Stimulated activated CD4-positive, alpha-beta T cell treated with anti-CD3 and anti-CD28 coated beads, TNF-alpha, amount 100 ng/mL, for 48 hours (primary cell): ENCODE results near the gene PDCL3.
A peak's percentile ranks its signal among the peaks of the same experiment; 100 is the strongest.

Experiments used
- DNase-seq, 3 donors: peaks; one replicate each; pipeline ENCODE4 v3.0.0-alpha.2; 2020; ENCODE audit warnings: low read depth in 3 of 3

The PDCL3 gene

DNA sequence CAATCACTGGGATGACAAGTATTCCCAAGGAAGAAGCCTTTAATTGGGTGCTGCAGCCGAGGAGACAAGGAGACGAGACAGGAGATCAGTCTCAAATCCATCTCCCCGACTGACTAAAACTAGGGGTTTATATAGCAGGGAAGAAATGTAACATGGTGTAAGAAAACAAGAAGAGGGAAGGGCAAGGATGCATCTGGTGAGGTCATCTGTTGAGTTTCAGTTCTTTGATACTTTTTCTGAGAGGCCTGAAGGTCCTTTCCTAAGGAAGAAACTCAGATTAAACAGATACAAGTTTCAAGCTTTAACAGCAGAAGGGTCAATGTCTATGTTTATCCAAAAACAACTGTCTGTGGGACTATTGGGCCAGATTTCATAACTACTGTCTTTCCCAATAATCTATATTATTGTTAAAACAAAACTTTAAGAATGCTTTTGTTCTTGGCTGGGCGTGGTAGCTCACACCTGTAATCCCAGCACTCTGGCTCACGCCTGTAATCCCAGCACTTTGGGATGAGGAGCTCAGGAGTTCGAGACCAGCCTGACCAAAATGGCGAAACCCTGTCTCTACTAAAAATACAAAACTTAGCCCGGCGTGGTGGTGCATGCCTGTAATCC, 2.5 kb upstream of the PDCL3 start:
- DNase-seq = no peak

DNA sequence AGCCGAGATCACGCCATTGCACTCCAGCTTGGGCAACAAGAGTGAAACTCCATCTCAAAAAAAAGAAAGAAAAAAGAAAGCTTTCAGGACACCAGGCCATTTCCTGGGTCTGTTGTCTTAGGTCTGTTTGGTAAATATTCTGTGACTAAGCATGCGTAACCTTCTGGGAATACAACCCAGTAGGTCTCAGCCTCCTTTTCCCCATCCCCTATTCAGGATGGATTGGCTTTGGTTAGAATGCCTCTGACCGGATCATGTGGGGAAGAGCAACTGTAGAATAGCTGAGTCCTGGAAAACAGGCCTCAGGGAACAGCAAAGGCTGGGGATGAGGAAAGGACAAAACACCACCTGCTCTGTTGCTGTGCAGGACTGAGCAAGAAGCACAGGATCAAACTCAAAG, 1.6 kb upstream of the PDCL3 start:
- no peak for DNase-seq

DNA sequence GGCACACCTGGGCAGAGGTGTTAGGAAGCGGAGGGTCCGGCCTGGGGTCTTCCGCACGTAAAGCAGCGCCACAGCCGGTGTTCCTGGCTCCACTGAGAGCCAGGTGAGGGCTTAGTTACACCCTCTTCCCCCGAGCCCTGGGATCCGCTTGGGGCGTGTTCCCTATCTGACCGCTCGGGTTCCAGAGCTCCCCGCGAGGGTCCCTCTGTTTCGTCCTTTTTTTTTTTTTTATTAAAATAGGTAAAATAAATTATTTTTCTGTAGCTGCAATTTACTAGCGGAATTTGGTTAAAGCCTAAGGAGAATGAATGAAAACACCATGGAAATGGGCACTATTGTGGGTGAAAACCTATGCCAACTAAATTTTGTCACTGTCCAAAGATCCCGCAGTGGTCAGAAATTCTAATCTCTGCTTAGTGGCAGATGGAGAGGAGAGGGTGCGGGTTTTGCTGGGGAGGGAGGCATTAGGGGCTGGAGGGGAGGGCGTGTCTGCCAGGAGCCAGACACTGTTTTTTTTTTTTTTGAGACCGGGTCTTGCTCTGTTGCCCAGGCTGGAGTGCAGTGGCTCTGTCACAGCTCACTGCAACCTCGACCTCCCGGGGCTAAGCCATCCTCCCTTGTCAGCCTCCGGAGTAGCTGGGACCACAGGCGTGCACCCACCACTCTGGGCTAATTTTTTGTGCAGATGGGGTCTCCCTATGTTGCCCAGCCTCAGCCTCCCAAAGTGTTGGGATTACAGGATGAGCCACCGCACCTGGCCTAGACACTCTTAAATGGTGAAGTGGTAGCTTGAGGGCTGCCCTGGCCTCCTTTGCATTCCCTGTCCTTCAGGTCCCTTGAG, 834 bp downstream of the PDCL3 start:
- no peak for DNase-seq

DNA sequence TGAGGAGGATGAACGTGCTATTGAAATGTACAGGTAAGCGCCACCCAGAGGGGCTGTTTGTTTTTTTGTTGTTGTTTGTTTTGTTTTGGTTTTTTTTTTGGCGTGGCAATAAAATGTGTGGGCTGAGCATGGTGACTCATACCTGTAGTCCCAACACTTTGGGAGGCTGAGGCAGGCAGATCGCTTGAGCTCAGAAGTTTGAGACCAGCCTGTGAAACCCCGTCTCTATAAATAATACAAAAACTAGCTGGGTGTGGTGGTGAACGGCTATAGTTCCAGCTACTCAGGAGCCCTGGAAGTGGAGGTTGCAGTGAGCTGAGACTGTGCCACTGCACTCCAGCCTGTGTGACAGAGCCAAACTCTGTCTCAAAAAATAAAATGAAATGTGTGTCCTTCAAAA, 6.2 kb downstream of the PDCL3 start:
- DNase-seq = no peak

DNA sequence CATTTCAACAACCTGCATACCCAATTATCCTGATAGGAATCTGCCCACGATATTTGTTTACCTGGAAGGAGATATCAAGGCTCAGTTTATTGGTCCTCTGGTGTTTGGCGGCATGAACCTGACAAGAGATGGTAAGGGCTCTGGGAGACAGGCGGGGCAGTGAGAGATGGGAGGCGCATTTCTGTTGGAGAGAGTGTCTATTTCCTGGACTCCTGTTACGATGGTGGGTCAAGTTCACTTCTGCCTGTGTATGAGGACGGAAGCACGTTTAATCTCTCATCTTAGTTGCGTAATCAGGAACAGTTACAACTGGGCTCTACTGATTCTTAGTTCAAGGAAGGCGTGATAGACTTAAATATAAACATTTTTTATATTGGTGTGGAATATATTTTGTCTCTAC, 8.9 kb downstream of the PDCL3 start:
- no peak for DNase-seq

DNA sequence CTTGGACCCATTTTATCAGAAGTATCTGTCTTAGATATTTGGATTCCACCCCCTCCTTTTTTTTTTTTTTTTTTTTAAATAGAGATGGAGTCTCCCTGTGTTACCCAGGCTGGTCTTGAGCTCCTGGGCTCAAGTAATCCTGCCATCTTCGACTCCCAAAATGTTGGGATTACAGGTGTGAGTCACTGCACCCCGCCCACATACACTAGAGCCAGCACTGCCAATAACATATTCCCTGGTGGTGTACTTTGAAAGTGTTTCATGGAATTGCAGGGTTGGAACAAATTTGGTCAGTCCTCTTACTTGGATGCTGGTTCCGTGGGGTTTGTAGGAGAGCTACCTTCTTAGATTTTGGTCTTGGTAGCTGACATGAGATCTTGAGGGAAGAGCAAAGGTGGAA, 15.0 kb downstream of the PDCL3 start:
- no peak for DNase-seq

DNA sequence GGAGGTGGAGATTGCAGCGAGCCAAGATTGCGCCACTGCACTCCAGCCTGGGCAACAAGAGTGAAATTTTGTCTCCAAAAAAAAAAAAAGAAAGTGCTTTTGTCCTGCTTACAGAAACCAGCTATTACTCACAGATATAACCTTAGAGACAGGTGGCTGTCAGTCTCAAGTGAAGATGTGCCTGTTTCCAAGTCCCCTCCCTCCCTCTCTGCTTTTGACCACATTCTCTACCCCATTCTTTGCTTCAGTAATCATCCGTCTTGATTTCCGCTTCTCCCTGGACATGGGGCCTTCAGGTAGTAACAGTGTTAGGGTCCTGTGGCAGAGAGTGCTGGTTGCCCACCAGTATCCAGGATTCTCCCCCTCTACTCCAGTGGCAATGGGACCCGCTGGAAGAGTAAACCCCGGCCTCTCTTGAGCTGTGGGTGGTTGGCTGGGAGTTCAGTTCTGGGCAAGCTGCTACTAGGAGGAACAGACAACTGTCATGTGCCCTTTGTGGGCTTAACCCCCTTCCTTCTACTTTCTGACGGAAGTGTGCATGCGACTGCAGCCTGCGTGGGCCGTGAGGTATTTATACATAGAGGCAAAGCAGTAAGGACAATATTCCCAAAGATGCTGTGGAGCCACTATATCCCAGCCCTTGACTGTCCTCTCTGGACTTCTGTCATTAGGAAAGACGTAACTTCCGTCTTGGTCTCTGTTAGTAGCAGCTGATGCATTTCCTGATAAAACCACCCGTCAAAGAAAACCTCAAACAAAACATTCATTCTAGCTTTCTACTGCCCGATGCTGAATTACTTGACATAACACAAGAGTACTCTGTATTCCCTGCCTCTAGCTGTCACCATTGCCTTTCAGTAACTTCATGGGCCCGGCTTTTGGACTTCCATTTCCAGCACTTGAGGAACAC, 17.8 kb downstream of the PDCL3 start:
- DNase-seq = no peak

DNA sequence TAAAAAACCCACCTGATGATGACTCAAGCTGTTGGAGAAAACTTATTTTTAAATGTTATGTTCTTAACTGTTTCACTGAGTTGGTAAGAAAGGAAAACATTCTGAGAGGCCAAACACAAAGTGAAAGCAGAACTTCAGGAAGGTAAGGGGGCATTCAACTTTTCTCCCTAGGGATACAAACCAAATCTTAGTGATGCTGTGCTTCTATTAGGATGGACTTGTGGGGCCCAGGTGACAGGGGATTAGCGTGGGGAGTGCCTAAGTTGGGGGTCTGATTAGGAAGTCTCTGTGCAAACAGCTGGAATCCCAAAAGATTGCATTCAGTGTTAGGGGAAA, 18.5 kb downstream of the PDCL3 start:
- no peak for DNase-seq

DNA sequence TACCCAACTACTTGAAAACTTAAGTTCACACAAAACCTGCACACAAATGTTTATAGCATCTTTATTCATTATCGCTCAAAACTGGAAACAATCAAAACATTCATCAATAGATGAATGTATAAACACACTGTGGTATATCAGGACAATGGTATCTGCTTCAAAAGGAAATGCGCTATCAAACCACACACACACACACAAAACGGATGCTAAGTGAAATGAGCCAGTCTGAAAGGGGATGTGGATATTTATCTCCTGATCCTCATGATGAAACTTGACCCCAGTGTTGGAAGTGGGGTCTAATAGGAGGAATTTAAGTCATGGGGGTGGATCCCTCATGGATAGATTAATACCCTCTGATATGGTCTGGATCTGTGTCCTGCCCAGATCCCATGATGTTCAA, 22.0 kb downstream of the PDCL3 start:
- no peak for DNase-seq

DNA sequence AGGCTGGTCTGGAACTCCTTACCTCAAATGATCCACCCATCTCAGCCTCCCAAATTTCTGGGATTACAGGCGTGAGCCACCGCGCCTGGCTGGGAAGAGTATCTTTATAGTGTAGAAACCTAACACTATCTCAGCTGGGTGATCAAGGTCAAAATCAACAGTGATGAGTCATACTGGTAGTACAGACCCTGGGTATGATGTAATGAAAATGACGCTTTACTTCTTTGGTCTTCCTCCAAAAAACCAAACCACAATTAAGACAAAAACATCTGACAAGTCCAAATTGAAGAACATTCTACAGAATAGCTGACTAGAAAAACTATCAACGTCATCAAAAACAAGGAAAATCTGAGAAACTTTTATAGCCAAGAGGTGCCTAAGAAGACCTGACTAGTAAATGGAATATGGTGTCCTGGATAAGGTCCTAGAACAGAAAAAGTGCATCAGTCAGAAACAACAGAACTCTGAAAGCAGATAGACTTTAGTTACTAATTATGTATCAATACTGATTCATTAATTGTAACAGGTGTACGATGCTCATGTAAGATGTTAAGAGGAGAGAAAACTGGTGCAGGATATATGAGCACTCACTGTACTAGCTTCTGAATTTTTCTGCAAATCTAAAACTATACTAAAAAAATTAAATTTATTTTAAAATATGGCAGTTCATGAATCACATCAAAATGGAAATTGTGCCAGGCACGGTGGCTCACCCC, 25.4 kb downstream of the PDCL3 start:
- no peak for DNase-seq

DNA sequence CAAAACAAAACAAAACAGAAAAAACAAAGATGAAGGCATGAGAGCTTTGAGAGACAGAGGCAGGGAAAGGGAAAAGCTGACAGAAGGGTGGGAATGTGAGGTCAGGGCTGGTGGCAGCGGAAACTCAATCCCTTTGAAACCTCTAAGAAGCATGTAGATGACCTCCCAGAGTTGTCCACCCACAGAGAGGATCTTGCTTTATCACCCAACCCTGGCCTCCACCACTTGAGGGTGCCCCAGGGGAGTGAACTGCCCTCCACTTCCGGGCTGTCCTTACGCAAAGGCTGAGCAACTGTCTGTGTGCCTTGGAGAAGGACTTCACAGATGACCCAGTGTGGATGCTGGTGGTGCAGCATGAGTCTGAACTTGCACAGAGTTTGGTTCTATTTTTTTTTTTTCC, 26.7 kb downstream of the PDCL3 start:
- no peak for DNase-seq

DNA sequence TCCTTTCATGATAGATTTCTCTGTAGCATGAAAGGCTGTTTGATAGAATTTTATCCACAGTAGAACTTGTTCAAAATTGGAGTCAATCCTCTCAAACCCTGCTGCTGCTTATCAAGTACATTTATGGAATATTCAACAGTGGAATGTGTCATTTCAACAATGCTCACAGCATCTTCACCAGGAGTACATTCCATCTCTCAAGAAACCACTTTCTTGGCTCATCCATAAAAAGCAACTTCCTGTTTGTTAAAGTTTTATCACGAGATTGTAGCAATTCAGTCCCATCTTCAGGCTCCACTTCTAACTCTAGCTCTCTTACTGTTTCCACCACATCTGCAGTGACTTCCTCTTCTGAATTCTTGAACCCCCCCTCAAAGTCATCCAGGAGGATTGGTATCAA, 29.4 kb downstream of the PDCL3 start:
- no peak for DNase-seq

DNA sequence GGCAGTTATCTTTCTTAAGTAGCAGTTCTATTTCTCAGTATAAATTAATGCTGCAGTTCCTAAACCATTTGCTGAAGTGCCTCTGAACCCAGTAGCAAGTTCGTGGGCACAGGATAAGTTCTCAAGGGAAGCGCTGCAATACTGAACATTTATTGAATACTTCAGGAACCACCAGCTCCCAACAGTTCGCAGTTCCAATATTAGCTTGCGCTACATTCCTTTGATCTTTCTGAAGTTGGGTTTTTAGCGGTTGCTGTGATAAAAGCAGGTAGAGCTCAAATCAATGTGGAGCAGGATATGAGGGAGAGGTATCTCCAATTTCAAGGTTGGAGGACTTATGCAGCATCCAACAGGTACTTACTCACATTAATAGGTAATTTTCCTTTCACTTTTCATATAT, 33.7 kb downstream of the PDCL3 start:
- no peak for DNase-seq

DNA sequence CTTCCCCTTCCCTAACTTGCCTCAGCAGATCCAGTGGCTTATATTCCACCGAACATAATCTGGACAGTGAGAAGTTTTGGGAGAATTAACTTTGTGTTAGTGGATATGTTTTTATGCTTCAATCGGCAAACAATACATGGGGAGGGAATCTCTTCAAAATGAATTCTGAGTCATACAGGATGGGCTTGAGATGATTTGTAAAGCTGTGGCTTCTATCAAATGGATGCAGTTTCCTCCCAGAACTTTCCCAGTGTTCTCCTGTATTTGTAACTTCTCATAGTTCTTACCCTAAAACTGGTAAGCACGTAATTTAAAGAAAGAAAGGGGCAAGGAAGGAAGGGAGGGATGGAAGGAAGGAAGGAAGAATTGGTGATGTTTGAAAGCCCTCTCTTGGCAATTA, 36.8 kb downstream of the PDCL3 start:
- DNase-seq = no peak

DNA sequence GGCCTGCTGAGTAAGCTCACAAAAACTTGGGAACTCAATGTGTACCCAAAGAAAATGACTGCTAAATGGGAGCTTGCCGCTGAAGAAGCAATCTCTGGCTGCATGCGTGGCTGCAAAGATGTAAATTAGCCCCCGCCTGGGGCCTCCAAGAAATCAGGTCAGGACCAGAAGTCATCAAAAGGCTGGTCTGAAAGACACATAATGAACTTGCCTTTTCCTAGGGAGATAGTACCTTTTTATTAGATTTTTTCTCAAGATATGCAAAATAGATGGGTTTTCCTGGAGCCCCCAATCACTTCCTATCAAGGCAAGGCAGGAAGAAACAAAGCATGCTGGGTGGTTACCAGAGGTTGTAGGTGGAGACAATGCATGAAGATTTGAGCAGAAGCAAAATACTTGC, 38.9 kb downstream of the PDCL3 start:
- DNase-seq = no peak

DNA sequence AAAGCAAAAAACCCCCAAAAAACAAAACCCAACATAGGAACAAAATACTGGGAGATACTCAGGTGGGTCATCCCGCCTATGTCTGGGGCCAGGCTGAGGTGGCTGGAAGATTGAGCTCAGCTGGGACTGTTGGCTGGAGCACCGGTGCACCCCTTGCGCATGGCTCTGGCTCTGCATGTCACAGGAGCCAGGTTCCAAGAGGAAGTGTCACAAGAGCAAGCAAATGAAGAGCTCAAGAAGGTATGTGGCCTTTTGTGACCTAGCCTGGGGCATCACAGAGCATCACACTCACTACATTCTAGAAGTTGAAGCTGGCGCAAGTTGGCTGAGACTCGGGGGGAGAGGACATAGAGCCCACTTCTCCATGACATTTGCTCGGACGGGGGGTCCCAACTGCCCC, 40.6 kb downstream of the PDCL3 start:
- no peak for DNase-seq

DNA sequence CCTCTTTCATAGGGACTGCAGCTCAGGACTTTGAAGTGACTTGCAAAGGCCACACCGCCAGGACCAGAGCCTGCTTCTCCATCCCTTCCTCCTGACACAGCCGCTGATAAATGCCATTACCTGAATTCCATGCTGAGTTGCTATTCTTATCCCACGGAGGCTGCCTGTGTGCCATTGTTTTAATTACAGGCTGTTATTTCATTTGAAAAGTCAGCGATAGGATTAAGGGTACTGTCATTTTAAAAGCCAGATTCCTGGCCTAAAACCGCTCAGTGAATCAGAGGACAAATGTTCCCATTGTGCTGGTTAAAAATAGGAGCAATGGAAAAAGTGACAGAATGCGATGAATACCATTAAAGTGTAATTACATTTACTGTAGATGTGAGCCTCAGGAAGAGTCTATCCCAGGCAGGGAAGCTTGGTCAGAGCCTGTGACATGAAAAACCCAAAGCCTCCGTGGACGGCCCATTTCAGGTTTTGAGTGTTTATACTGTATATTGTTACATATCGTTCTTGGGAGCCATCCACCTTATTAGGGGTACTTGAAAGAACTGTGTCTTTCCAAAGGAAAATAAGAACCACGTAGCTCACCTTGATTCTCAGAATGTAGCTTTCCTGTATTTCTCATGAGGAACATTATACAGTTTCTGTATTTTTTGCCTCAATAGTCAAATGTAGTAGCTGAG, 41.3 kb downstream of the PDCL3 start:
- DNase-seq = no peak

DNA sequence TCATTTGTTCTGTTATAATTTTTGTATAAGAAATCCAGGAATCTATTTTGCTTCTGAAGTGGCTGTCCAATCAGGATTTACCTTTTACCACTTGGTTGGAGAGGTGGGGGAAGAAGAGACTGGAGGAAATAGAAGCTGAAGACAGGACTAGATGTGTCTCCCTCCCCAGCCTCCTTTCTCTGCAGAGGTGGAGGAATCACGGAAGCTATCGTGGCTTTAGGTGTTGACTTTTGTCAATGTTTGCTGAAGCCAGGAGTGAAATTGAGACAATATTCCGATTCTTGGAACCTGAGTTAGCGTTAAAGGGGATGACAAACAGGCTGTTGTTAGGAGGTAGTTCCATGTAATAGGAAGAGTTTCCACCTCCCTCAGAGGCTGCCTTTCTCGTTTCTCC, 43.5 kb downstream of the PDCL3 start:
- no peak for DNase-seq

DNA sequence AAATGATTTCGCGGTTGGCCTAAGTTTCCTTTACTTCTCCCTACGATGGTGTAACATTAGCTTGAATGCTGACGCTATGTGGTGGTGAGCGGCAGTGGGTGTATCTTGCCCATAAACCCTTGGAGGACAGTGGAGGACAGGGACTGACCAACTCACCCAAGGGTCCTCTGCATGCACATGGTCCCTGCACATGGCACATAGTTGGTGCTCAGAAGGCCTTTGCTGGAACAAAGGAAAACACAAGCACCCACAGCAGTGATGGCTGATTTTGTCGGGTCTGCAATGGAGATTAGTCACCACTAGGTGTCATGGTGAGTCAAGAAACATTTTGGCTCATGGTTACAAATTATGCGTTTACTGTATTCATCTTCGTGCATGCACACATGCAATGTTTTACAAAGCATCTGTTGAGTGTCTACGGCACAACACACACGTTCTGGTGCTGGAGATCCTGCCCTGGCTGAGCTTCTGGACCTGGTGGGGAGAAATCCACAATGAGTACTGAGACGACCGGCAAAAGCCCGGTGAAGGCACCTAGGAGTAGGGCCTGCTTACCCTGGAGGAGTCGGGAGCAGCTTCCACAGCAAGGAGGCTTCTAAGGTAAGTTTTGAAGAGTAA, 44.0 kb downstream of the PDCL3 start:
- peak in 1 of 3 donors; percentile 22 for DNase-seq

DNA sequence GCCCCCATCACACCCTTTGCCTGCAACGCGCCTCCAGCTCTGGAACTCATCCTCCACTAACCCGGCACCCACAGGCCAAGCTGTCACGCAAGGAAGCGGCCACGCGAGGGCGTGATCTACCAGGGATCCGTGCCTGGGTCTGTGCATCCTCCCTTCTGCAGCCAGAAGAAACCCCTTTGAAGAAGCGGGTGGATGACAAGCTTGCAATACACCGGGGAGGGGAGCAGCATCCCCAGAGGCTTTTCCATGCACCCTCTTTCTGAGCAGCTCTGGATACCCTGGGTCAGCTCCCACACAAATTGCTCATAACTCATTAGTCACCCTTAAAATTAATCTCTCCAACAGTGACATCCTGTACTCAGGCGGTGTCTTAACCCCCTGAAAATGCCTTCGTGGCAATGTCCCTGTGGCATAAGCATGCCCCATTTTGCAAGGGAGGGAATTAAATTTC, 47.6 kb downstream of the PDCL3 start:
- DNase-seq = peak; percentile 47 to 65 (median 60)
